ENCODE measurements around the gene CLEC7A.

Gene CLEC7A

DNA sequence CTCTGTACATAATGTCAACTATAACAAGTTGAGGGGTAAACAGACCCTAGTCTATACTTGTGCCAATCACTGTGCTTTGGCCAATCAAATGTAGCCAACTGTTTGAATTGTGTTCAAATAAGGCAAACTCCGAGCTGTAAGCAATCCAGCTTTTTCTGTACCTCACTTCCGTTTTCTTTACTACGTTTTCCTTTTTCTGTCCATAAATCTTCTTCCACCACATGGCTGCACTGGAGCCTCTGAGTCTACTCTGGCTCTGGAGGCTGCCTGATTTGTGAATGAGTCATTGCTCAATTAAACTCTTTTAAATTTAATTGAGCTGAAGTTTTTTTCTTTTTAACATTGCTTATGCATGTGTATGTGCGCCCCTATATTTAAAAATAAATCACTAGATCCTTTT, 60.9 kb downstream of the CLEC7A start:
- no peak for TF ChIP-seq CTCF (IDR thresholded peaks at IDR 0.05; ENCODE audit: extremely low read depth, insufficient read depth, missing control alignments)
- in situ Hi-C loops (cut with MboI; ENCODE audit: low pct_unique_long_range_greater_than_20kb, low sequenced_read_pairs, unreplicated experiment) = no loop called here
- DNase-seq (ENCODE audit: low spot score) = no peak

DNA sequence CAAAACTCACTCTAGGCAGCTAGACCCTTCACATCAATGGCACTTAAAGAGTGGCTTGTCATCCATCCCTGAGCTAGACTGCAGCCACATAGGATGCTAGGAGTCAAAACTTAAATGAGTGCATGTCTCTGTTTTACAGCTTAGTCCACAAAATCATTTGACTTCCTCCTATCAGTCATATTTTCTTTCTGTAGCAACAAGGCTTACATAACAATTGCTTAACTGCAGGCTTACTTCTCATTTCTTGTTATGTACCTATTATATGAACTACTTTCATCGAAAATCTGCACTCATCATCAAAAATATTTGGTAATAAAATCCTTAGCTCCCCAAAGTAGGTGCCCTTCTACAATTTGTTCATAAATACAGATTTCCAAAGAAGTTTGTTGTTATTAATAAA, 61.4 kb downstream of the CLEC7A start:
- DNase-seq (ENCODE audit: low spot score) = no peak
- TF ChIP-seq CTCF (IDR thresholded peaks at IDR 0.05; ENCODE audit: extremely low read depth, insufficient read depth, missing control alignments) = no peak
- in situ Hi-C loops (cut with MboI; ENCODE audit: low pct_unique_long_range_greater_than_20kb, low sequenced_read_pairs, unreplicated experiment) = no loop called here

DNA sequence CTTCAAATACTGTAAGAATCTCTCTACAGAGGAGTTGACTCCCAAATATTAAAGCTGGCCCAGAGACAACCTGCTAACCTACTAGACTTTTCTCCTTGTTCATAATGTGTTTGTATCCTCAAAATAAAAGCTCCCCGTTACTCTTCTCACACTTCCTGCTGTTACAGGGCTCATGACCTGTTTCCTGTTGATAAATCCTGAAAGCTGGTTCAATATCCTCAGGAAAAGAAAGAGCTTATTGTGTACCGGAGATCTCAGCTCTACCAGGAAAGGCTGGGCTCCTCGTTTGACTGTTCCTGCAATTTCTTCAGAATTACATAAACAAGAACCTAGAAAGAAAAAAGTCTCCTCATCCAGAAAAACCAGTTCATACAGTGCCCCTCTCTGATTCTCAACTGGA, 62.1 kb downstream of the CLEC7A start:
- in situ Hi-C loops (cut with MboI; ENCODE audit: low pct_unique_long_range_greater_than_20kb, low sequenced_read_pairs, unreplicated experiment) = no loop called here
- no peak for DNase-seq (ENCODE audit: low spot score)
- TF ChIP-seq CTCF (IDR thresholded peaks at IDR 0.05; ENCODE audit: extremely low read depth, insufficient read depth, missing control alignments) = no peak

GRCh38 chr12:10067264-10067663, 62.7 kb downstream of the CLEC7A start:
- no peak for DNase-seq (ENCODE audit: low spot score)
- TF ChIP-seq CTCF (IDR thresholded peaks at IDR 0.05; ENCODE audit: extremely low read depth, insufficient read depth, missing control alignments) = no peak
- in situ Hi-C loops (cut with MboI; ENCODE audit: low pct_unique_long_range_greater_than_20kb, low sequenced_read_pairs, unreplicated experiment) = no loop called here
